Renal pelvis (tissue), 4 donors: ENCODE results near the gene FBXL16. TPM values are rescaled to one million over a fixed set of nuclear protein-coding genes. Genes with fewer than 3 reads are reported as not detected.

Experiments
- DNase-seq: peaks from one replicate; pipeline ENCODE4 v3.0.0-alpha.2; 2013
- polyA plus RNA-seq, 3 donors: library from polyadenylated mRNA; unstranded; fragments of 120-200 nt; gene quantifications; one replicate each; pipeline ENCODE4 v1.2.1, GENCODE V29; 2013; ENCODE audit not compliant: insufficient read length in 3 of 3

FBXL16 gene
- polyA plus RNA-seq, 3 donors: 1.1 to 2.8 (median 1.9) TPM

GRCh38 chr16:645852-646678 lies 59.5 kb downstream of the FBXL16 start:
- no peak for DNase-seq

GRCh38 chr16:644556-644955 lies 61.0 kb downstream of the FBXL16 start:
- no peak for DNase-seq

- no peak for DNase-seq
These were observed 62.6 kb downstream of the FBXL16 start for GRCh38 chr16:643050-643368.

Other genes starting within 250 kb of the FBXL16 start
- gene CAPN15, start 178.1 kb downstream of the FBXL16 start, polyA plus RNA-seq: 10 to 100 TPM; 33.2 to 40.3 (median 36.7) TPM
- 10 to 100 TPM; 16.0 to 17.8 (median 16.5) TPM for gene PRR35, start 145.4 kb downstream of the FBXL16 start, polyA plus RNA-seq
- 1 to 10 TPM; 9.0 to 9.6 (median 9.3) TPM for gene NHLRC4, start 138.8 kb downstream of the FBXL16 start, polyA plus RNA-seq
- gene PIGQ, start 135.8 kb downstream of the FBXL16 start, polyA plus RNA-seq: 10 to 100 TPM; 67.1 to 99.6 (median 85.4) TPM
- gene RAB40C, start 115.7 kb downstream of the FBXL16 start, polyA plus RNA-seq: 10 to 100 TPM; 24.5 to 33.9 (median 24.6) TPM
- gene WFIKKN1, start 74.8 kb downstream of the FBXL16 start, polyA plus RNA-seq: 1 to 10 TPM; 2.2 to 2.8 (median 2.3) TPM
- gene METTL26, start 69.5 kb downstream of the FBXL16 start, polyA plus RNA-seq: 10 to 100 TPM; 51.4 to 71.5 (median 67.8) TPM
- gene MCRIP2, start 64.0 kb downstream of the FBXL16 start, polyA plus RNA-seq: 10 to 100 TPM; 25.5 to 27.4 (median 25.7) TPM
- gene WDR90, start 56.4 kb downstream of the FBXL16 start, polyA plus RNA-seq: 10 to 100 TPM; 44.3 to 67.4 (median 52.0) TPM
- gene RHOT2, start 37.7 kb downstream of the FBXL16 start, polyA plus RNA-seq: 100 to 1,000 TPM in 1 of 3 donors, 10 to 100 TPM in 2; 85.9 to 117 (median 97.9) TPM
- gene RHBDL1, start 30.1 kb downstream of the FBXL16 start, polyA plus RNA-seq: 1 to 10 TPM; 1.6 to 2.5 (median 1.8) TPM
- gene STUB1, start 25.4 kb downstream of the FBXL16 start, polyA plus RNA-seq: 100 to 1,000 TPM; 109 to 133 (median 128) TPM
- gene JMJD8, start 21.5 kb downstream of the FBXL16 start, polyA plus RNA-seq: 10 to 100 TPM; 75.1 to 80.9 (median 75.2) TPM
- gene WDR24, start 15.4 kb downstream of the FBXL16 start, polyA plus RNA-seq: 10 to 100 TPM; 14.6 to 16.3 (median 15.4) TPM
- 10 to 100 TPM in 2 of 3 donors, 1 to 10 TPM in 1; 7.3 to 16.0 (median 12.8) TPM for gene METRN, start 9.3 kb upstream of the FBXL16 start, polyA plus RNA-seq
- gene ANTKMT, start 15.3 kb upstream of the FBXL16 start, polyA plus RNA-seq: 10 to 100 TPM; 18.9 to 24.3 (median 22.5) TPM
- gene CCDC78, start 20.6 kb upstream of the FBXL16 start, polyA plus RNA-seq: 1 to 10 TPM; 2.5 to 4.8 (median 3.6) TPM
- 1 to 10 TPM; 4.6 to 8.5 (median 4.8) TPM for gene HAGHL, start 21.3 kb upstream of the FBXL16 start, polyA plus RNA-seq
- gene CIAO3, start 35.2 kb upstream of the FBXL16 start, polyA plus RNA-seq: 10 to 100 TPM; 27.1 to 34.9 (median 27.3) TPM
- gene MSLN, start 54.9 kb upstream of the FBXL16 start, polyA plus RNA-seq: 10 to 100 TPM; 12.9 to 21.3 (median 17.4) TPM
- gene RPUSD1, start 82.6 kb upstream of the FBXL16 start, polyA plus RNA-seq: 10 to 100 TPM; 13.5 to 19.3 (median 18.6) TPM
- 10 to 100 TPM; 31.8 to 34.3 (median 32.0) TPM for gene CHTF18, start 82.8 kb upstream of the FBXL16 start, polyA plus RNA-seq
- under 1 TPM; 0.39 to 0.47 (median 0.41) TPM for gene GNG13, start 94.9 kb upstream of the FBXL16 start, polyA plus RNA-seq